Measurements from ENCODE around the gene RTN4R. TPM values are rescaled to one million over a fixed set of nuclear protein-coding genes. Genes with fewer than 3 reads are reported as not detected.
A peak's percentile ranks its signal among the peaks of the same experiment; 100 is the strongest.

Gene RTN4R
- total RNA-seq, 1 experiment from 2014 or later, result 11.1 TPM

DNA sequence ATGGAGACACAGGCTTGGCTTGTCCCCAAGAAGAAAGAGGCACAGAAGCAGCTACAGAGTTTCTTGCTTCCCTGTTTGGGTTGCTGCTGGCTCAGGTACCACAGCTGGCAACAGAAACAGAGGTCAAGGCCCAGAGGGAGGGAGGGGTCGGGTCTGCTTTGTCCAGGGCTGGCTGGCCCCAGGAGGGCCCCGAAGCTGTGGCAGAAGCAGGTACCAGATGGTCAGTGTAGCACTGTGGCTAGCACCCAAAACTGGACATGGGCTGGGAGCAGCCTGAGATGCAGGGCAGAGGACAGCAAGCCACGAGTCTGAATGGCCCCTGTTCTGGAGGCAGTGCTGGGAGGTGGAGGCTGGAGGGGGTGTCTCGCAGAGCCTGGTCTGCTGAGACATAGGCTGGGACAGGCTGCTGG lies 65.0 kb downstream of the RTN4R start:
- H3K27ac Mint-ChIP-seq (ENCODE audit: unreplicated experiment), result peak overlapping the region; percentile 80
- intact Hi-C loops (cut with micrococcal nuclease; ENCODE audit: unreplicated experiment), result no loop called here
- H3K27me3 ChIP-seq (replicated peaks; ENCODE audit: control insufficient read depth, insufficient read depth, low read length), result no peaks in the 10 kb centered on the region
- DNase-seq, result peak in 1 of 2 experiments; percentile 17
- ChIA-PET POLR2A (no interaction called here), CTCF (no interaction called here)
- H3K4me3 ChIP-seq (ENCODE audit: low read depth, low read length), result no peak overlapping the region
- H3K36me3 ChIP-seq (ENCODE audit: control insufficient read depth, insufficient read depth, low read length), result no peaks in the 10 kb centered on the region
- no peaks in the 10 kb centered on the region for H3K9me3 ChIP-seq
- H3K4me1 Mint-ChIP-seq (ENCODE audit: low read depth, unreplicated experiment), result peaks cover 12% of the 10 kb centered on the region
- peaks cover 42% of the 10 kb centered on the region for H3K4me1 ChIP-seq
- no peaks in the 10 kb centered on the region for H3K9me3 Mint-ChIP-seq (ENCODE audit: unreplicated experiment)
- peaks cover under 1% of the 10 kb centered on the region for H3K27me3 Mint-ChIP-seq (ENCODE audit: insufficient read depth, unreplicated experiment)
- BruUV-seq (replicated peaks), result no TSS peak
- H3K4me3 Mint-ChIP-seq (ENCODE audit: unreplicated experiment), result peak overlapping the region; percentile 16
- no peaks in the 10 kb centered on the region for H3K36me3 Mint-ChIP-seq (ENCODE audit: insufficient read depth, unreplicated experiment)
- TF ChIP-seq, protein P1, sequence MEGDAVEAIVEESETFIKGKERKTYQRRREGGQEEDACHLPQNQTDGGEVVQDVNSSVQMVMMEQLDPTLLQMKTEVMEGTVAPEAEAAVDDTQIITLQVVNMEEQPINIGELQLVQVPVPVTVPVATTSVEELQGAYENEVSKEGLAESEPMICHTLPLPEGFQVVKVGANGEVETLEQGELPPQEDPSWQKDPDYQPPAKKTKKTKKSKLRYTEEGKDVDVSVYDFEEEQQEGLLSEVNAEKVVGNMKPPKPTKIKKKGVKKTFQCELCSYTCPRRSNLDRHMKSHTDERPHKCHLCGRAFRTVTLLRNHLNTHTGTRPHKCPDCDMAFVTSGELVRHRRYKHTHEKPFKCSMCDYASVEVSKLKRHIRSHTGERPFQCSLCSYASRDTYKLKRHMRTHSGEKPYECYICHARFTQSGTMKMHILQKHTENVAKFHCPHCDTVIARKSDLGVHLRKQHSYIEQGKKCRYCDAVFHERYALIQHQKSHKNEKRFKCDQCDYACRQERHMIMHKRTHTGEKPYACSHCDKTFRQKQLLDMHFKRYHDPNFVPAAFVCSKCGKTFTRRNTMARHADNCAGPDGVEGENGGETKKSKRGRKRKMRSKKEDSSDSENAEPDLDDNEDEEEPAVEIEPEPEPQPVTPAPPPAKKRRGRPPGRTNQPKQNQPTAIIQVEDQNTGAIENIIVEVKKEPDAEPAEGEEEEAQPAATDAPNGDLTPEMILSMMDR (IDR thresholded peaks at IDR 0.05; ENCODE audit: insufficient read depth in 1 of 2, low read depth in 1 of 2, low read length in 1 of 2, severe bottlenecking in 1 of 2, unreplicated experiment in 1 of 2), result no peak

GRCh38 chr22:20201837-20202392 lies 66.2 kb downstream of the RTN4R start:
- H3K4me3 Mint-ChIP-seq (ENCODE audit: unreplicated experiment), result no peak overlapping the region
- BruUV-seq (replicated peaks), result no TSS peak
- Histone ChIP-seq H3K4me3 (ENCODE audit: low read depth, low read length) (no peak overlapping the region), H3K27me3 (replicated peaks; ENCODE audit: control insufficient read depth, insufficient read depth, low read length) (no peaks in the 10 kb centered on the region), H3K9me3 (no peaks in the 10 kb centered on the region), H3K36me3 (ENCODE audit: control insufficient read depth, insufficient read depth, low read length) (no peaks in the 10 kb centered on the region), H3K4me1 (peaks cover 39% of the 10 kb centered on the region)
- no peaks in the 10 kb centered on the region for H3K36me3 Mint-ChIP-seq (ENCODE audit: insufficient read depth, unreplicated experiment)
- CTCF ChIA-PET, result no interaction called here
- POLR2A ChIA-PET, result no interaction called here
- peaks cover 13% of the 10 kb centered on the region for H3K4me1 Mint-ChIP-seq (ENCODE audit: low read depth, unreplicated experiment)
- intact Hi-C loops (cut with micrococcal nuclease; ENCODE audit: unreplicated experiment), result no loop called here
- H3K9me3 Mint-ChIP-seq (ENCODE audit: unreplicated experiment), result no peaks in the 10 kb centered on the region
- H3K27ac Mint-ChIP-seq (ENCODE audit: unreplicated experiment), result no peak overlapping the region
- no peak for DNase-seq
- H3K27me3 Mint-ChIP-seq (ENCODE audit: insufficient read depth, unreplicated experiment), result peaks cover 4% of the 10 kb centered on the region
- TF ChIP-seq, protein P1 (IDR thresholded peaks at IDR 0.05; ENCODE audit: insufficient read depth in 1 of 2, low read depth in 1 of 2, low read length in 1 of 2, severe bottlenecking in 1 of 2, unreplicated experiment in 1 of 2), result no peak

DNA sequence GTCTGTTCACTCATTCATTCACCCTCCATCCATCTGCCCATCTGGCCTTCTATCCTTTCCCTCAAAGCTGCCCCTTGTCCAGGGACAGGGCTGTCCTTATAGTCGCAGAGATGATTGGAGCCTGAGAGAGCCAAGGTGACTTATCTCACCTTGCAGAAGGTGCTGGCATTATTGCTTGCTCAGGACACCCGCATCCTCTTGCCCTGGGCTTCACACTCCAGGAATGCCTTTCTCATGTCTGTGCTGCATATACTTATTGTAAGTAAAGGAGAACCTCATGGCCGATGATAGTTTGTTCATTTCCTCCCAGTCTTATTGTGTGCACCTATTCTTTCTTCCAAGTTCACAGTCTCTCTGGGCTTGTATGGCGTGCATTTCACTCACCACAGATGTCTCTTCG lies 68.2 kb downstream of the RTN4R start:
- peaks cover 21% of the 10 kb centered on the region for H3K4me1 ChIP-seq
- POLR2A ChIA-PET, result no interaction called here
- H3K4me3 ChIP-seq (ENCODE audit: low read depth, low read length), result no peak overlapping the region

More for the DNA sequence above, 68.2 kb downstream of the RTN4R start:
- TF ChIP-seq, protein P1 (IDR thresholded peaks at IDR 0.05; ENCODE audit: insufficient read depth in 1 of 2, low read depth in 1 of 2, low read length in 1 of 2, severe bottlenecking in 1 of 2, unreplicated experiment in 1 of 2), result no peak
- intact Hi-C loops (cut with micrococcal nuclease; ENCODE audit: unreplicated experiment), result no loop called here
- H3K27ac Mint-ChIP-seq (ENCODE audit: unreplicated experiment), result no peak overlapping the region
- no peak overlapping the region for H3K4me3 Mint-ChIP-seq (ENCODE audit: unreplicated experiment)
- no peaks in the 10 kb centered on the region for H3K9me3 Mint-ChIP-seq (ENCODE audit: unreplicated experiment)
- no peaks in the 10 kb centered on the region for H3K9me3 ChIP-seq
- DNase-seq, result no peak
- peaks cover 4% of the 10 kb centered on the region for H3K27me3 Mint-ChIP-seq (ENCODE audit: insufficient read depth, unreplicated experiment)
- H3K27me3 ChIP-seq (replicated peaks; ENCODE audit: control insufficient read depth, insufficient read depth, low read length), result no peaks in the 10 kb centered on the region
- CTCF ChIA-PET, result no interaction called here
- H3K36me3 Mint-ChIP-seq (ENCODE audit: insufficient read depth, unreplicated experiment), result no peaks in the 10 kb centered on the region
- peaks cover 13% of the 10 kb centered on the region for H3K4me1 Mint-ChIP-seq (ENCODE audit: low read depth, unreplicated experiment)
- H3K36me3 ChIP-seq (ENCODE audit: control insufficient read depth, insufficient read depth, low read length), result no peaks in the 10 kb centered on the region
- no TSS peak for BruUV-seq (replicated peaks)

All from Caco-2 (cell line).